ENCODE measurements around the gene ANO2.

Gene ANO2

DNA sequence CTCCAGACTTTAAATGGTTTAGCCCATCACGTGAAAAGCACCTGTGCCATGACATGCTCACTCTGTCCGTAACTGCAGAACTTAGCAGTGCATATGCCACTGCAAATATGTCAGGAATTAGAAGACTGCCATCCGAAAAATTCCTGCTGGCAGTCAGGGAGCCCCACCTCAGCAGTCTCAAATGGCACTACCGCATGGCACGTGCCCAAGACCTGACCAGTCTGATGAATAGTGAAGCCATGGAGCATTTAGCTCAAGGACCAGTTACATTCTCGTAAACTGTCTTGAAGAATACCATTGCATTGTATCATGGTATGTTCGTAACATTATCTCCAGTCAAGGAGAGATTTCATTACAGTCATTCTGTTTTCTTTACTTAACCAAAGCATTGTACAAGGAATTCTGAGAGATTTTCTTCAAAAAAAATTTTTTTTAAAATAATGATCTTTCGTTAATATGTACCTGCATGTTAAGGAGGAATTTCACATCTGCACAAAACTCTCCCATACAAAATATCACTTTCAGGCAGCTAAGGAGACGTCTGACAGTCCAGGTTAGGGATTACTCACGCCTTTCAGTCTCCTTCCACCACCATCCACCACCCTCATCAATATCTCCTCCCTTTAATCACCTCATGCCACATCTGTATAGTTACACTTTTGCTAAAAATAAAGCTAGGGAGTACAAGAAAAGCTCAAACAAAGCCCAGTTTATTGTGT lies 138.5 kb downstream of the ANO2 start:
- Histone ChIP-seq H3K4me3 (ENCODE audit: low read depth, low read length) (no peak overlapping the region), H3K36me3 (replicated peaks) (no peaks in the 10 kb centered on the region), H3K27me3 (replicated peaks) (no peaks in the 10 kb centered on the region), H3K27ac (no peak overlapping the region)
- TF ChIP-seq, protein P1, sequence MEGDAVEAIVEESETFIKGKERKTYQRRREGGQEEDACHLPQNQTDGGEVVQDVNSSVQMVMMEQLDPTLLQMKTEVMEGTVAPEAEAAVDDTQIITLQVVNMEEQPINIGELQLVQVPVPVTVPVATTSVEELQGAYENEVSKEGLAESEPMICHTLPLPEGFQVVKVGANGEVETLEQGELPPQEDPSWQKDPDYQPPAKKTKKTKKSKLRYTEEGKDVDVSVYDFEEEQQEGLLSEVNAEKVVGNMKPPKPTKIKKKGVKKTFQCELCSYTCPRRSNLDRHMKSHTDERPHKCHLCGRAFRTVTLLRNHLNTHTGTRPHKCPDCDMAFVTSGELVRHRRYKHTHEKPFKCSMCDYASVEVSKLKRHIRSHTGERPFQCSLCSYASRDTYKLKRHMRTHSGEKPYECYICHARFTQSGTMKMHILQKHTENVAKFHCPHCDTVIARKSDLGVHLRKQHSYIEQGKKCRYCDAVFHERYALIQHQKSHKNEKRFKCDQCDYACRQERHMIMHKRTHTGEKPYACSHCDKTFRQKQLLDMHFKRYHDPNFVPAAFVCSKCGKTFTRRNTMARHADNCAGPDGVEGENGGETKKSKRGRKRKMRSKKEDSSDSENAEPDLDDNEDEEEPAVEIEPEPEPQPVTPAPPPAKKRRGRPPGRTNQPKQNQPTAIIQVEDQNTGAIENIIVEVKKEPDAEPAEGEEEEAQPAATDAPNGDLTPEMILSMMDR (IDR thresholded peaks at IDR 0.05; ENCODE audit: low read depth, low read length, missing control alignments): no peak
- DNase-seq: no peak
- in situ Hi-C loops (cut with HindIII; ENCODE audit: low pct_ligation_motif_present, low sequenced_read_pairs): no loop called here

DNA sequence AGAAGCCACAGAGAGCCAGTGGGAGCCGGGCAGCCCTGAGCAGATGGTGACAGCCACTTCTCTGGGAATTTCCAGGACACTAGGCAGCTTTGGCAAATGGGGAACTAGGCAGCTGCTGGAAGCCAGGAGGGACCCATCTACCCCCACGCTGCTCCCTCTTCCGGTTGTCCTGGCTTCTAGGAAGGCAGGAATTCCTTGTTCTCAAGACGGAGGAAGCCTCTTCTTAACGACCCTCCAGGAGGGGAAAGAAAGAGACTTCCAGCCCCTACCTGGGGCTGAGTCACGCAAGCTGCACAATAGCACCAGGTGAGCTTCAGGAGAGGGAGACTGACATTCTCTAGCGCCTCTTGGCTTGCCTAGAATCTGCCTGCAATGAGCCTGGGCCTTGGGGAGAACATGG lies 141.5 kb downstream of the ANO2 start:
- TF ChIP-seq, protein P1 (IDR thresholded peaks at IDR 0.05; ENCODE audit: low read depth, low read length, missing control alignments): no peak
- in situ Hi-C loops (cut with HindIII; ENCODE audit: low pct_ligation_motif_present, low sequenced_read_pairs): no loop called here
- Histone ChIP-seq H3K4me3 (ENCODE audit: low read depth, low read length) (no peak overlapping the region), H3K36me3 (replicated peaks) (no peaks in the 10 kb centered on the region), H3K27ac (no peak overlapping the region), H3K27me3 (replicated peaks) (no peaks in the 10 kb centered on the region)
- no peak for DNase-seq

DNA sequence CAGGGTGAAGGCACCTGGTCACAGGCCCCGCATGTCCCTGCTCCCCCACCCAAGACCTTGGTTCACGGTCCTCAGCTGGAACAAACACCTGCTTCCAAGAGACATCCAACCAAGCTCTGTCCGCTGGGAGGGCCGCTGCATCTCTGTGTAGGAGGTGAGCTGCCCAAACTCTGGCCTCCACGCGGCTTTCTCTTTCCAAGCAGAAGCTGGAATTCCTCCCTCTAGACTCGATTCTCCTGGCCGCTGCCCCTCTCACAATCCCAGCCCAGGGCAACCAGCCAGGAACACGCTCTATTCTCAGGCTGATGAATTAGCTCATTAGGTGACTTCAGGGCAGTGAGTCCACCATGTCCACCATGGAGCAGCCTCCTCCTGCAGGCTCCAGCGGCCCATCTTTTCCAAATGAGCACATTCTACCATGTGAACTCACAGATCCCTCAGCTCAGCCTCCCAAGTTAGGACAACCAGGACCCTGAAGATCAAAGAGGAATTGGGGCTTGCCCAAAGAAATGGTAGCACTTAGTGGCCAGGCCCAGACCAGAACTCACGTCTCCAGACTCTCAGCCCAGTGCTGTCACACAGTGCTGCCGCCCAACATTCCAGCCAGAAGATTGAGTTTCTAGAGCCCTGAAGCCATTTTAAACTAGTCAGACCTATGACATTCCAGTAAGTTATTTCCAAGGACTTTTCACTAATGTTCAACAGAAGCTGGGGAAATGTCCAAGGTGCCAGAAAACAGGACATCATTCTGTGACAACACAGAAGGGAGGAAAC lies 146.6 kb downstream of the ANO2 start:
- Histone ChIP-seq H3K27ac (no peak overlapping the region), H3K36me3 (replicated peaks) (no peaks in the 10 kb centered on the region)
- in situ Hi-C loops (cut with HindIII; ENCODE audit: low pct_ligation_motif_present, low sequenced_read_pairs): no loop called here

DNA sequence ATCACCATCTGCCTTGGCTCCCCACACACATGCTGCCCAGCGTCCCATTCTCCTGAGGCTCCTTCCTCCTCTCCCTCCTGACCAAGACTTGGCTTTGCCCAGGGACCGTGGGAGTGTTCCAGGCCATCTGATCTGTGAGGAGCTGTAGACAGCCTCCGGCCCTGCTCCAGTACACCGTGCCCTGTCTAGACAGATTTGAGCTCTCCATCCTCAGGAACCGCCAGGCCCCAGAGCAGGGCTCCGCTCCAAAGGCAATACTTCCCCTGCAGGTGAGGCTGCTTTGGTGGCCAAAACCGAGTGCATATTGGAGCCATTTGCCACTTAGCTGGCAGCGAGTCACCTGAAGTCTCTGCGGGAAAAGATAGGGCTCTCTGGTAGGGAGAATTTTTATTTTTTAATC lies 147.4 kb downstream of the ANO2 start:
- H3K4me3 ChIP-seq (ENCODE audit: low read depth, low read length): no peak overlapping the region
- no peak for DNase-seq
- H3K27me3 ChIP-seq (replicated peaks): no peaks in the 10 kb centered on the region
- TF ChIP-seq, protein P1 (IDR thresholded peaks at IDR 0.05; ENCODE audit: low read depth, low read length, missing control alignments): no peak
- no peak overlapping the region for H3K27ac ChIP-seq
- H3K36me3 ChIP-seq (replicated peaks): no peaks in the 10 kb centered on the region
- in situ Hi-C loops (cut with HindIII; ENCODE audit: low pct_ligation_motif_present, low sequenced_read_pairs): no loop called here

More for the DNA sequence above, 146.6 kb downstream of the ANO2 start:
- Histone ChIP-seq H3K4me3 (ENCODE audit: low read depth, low read length) (no peak overlapping the region), H3K27me3 (replicated peaks) (no peaks in the 10 kb centered on the region)
- no peak for DNase-seq
- TF ChIP-seq, protein P1 (IDR thresholded peaks at IDR 0.05; ENCODE audit: low read depth, low read length, missing control alignments): no peak

DNA sequence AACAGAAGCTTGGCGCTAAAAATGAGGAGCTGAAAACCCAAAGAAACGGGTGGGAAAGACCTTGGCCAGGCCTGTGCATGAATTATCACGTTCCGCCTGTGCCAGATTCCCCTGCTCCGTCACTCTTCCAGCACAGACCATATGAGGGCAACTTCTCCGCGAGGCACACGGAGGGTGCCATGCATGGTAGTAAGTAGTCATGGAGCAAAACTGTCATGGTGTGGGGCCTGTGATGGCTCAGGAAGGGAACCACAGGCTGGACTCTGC lies 148.2 kb downstream of the ANO2 start:
- Histone ChIP-seq H3K36me3 (replicated peaks) (no peaks in the 10 kb centered on the region), H3K27me3 (replicated peaks) (no peaks in the 10 kb centered on the region), H3K4me3 (ENCODE audit: low read depth, low read length) (no peak overlapping the region), H3K27ac (no peak overlapping the region)
- DNase-seq: no peak
- TF ChIP-seq, protein P1 (IDR thresholded peaks at IDR 0.05; ENCODE audit: low read depth, low read length, missing control alignments): no peak
- in situ Hi-C loops (cut with HindIII; ENCODE audit: low pct_ligation_motif_present, low sequenced_read_pairs): no loop called here
